Middle frontal gyrus (tissue), 1 donor: ENCODE data around the gene RCOR1.

Experiments used
- DNase-seq: peaks from one replicate; pipeline ENCODE4 v3.0.0-alpha.2; 2015; ENCODE audit warnings: low spot score; ENCODE audit errors: extremely low spot score

RCOR1 gene

GRCh38 chr14:102722646-102723045 lies 130.2 kb downstream of the RCOR1 start:
- no peak for DNase-seq

GRCh38 chr14:102723650-102724049 lies 131.2 kb downstream of the RCOR1 start:
- DNase-seq = peak; percentile 33

DNA sequence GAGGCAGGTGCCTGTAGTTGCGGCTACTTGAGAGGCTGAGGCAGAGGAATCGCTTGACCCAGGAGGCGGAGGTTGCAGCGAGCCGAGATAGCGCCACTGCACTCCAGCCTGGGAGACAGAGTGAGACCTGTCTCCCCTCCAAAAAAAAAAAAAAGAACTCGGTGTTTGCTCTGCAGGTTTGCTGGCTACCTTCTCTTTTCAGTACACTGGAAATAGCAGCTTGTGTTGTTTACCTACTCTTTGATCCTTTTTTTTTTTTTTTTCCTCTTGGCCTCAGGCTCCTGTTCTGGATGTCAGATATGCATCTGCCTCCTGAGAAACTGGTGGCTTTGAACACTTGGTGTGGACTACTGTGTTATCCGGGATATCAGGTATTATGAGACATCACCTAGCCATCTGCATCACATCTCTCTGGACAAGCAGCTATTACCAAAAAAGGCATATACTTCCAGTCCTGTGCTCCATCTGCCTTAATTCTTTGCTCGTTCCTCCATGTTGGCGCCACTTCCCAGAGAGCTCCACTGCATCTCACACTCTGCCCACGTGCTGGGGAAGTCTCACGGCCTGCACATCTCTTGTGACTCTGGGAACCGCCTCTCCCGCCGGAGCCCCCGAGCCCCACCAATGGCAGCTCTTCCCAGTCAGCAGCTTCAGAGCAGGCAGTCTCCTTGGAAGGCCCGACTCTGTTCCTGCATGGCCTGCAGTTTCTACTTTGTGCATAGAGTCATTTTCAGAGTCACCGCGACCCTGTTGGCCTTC lies 133.9 kb downstream of the RCOR1 start:
- DNase-seq = no peak

GRCh38 chr14:102727336-102728095 lies 135.1 kb downstream of the RCOR1 start:
- no peak for DNase-seq

DNA sequence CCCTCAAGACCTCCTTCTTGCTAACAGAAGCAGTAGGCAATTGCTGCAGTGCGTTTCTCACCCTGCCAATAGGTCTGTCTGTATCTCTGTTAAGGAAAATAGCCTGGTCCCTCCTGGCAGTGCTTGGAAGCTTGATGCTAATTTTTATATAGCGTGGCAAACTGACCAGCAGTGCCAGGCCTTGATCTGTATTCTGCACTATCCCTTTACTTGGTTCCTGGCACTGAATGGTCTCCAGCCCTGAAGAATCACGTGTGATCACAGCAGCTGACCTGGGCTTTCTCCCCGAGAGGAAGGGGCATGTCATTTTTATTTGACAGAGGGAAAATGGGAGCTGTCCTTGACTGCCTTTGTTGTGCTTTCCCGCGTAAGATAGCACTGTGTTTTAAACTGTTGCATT lies 136.1 kb downstream of the RCOR1 start:
- DNase-seq = no peak

GRCh38 chr14:102729268-102729667 lies 136.8 kb downstream of the RCOR1 start:
- DNase-seq = no peak

DNA sequence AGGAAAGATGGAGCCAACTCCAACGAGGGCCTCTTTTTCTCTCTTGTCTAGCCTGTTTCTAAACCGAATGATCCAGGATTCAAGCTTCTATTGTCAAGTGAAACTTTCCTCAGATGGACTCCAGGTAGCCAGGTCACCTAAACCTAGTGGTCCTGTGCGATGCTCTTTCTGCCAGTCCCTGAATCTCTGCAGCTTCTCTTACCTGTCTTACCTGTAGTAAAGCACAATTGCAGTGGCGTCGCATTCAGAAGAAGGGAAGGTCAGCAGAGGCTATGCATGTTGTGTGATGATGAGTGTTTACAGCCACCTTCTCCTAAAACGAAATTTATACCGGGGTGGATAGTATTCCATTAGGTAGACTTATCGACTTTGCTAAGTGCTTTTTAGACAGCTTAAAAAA lies 137.4 kb downstream of the RCOR1 start:
- DNase-seq = no peak

DNA sequence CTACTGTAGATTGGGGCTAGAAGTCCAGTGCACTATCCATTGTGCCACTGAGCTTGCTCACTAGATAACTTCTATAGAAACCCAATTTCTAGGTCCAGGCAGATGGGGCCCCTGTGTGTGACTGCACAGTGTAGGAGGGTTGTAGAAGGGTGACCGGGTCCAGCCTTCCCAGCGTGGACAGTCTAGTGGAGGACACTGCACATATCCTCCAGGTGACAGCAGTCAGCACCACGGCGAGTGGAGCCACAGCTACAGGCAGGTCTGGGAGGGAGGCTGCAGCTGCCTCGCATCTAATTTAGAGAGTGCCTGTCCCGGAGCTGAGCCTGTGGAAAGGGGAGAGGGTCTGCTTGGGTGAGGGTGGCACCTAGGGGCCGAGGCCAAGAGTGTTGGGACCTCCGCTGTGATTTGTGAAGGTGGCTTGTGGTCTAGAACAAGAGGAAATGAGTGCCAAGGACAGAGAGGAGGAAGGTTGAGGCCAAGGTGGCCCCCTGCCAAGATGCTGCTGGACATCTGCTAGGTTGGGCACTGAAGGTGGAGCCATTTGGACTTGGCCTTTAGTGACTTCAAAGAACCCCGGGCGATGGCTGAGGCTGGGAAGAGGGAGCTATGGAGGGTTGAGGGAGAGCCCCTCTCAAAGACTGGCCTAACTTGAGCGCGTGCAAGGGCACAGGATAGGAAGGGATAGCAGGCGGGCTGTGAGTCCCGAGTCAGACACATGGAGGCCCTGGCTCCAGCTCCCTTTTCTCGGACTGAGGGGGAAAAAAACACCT lies 138.8 kb downstream of the RCOR1 start:
- DNase-seq = no peak

DNA sequence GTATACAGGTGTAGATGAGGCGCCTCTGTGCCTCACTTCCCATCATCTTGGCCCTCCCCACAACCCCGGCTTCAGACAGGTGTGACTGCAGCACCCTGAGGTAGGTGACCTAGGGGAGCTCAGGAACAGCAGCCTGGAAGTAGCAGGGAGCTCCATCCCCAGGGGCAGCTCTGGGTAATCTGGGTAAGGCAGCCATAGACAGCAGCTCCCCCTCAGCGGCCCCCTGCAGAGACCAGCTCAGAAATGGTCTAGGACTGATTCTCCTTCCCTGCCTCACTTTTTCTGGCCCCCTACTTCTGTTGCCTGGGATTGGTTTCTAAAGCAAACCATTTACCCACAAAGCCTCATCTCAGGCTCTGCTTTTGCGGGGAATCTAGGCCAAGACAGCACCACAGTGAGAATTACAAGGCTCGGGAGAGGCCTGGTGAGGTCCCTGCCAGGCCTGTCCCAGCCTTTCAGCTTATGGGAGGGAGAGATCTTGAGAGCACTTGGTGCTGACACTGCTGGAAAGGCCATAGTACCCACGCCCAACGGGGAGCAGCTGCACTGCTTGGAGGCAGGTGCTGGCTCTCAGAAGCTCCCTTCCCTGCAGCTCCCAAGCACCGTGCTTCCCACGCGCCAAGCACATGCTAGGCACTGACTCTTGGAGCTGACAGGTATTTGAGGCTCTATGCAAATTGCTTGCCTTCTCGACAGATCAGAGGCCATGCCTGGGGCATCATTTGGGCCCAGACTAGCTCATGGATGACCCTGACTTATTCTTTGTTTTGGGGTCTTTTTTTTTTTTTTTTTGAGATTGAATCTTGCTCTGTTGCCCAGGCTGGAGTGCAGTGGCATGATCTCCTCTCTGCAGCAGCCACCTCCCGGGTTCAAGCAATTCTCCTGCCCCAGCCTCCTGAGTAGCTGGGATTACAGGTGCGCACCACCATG lies 139.7 kb downstream of the RCOR1 start:
- DNase-seq = no peak

GRCh38 chr14:102732924-102733323 lies 140.5 kb downstream of the RCOR1 start:
- DNase-seq = no peak

DNA sequence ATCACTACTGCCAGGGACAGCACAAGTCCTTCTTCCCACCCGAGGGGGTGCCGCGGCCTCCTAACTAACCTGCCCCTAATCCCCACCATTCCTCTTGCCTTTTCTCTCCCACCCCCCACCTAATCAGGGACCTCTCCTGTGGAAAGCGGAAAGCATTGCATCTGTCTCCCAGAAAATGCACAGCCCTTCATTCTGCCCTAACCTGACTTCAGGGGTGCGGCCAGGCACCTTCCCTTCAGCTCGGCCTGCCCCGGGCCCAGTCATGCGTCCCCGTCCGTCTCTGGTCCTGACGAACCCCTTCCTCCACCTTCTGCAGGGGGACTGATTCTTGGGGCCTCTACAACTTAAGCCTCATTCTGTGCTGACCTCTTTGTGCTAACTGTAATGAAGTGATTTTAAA lies 140.9 kb downstream of the RCOR1 start:
- no peak for DNase-seq

GRCh38 chr14:102734436-102734835 lies 142.0 kb downstream of the RCOR1 start:
- no peak for DNase-seq

GRCh38 chr14:102736956-102737355 lies 144.5 kb downstream of the RCOR1 start:
- no peak for DNase-seq

DNA sequence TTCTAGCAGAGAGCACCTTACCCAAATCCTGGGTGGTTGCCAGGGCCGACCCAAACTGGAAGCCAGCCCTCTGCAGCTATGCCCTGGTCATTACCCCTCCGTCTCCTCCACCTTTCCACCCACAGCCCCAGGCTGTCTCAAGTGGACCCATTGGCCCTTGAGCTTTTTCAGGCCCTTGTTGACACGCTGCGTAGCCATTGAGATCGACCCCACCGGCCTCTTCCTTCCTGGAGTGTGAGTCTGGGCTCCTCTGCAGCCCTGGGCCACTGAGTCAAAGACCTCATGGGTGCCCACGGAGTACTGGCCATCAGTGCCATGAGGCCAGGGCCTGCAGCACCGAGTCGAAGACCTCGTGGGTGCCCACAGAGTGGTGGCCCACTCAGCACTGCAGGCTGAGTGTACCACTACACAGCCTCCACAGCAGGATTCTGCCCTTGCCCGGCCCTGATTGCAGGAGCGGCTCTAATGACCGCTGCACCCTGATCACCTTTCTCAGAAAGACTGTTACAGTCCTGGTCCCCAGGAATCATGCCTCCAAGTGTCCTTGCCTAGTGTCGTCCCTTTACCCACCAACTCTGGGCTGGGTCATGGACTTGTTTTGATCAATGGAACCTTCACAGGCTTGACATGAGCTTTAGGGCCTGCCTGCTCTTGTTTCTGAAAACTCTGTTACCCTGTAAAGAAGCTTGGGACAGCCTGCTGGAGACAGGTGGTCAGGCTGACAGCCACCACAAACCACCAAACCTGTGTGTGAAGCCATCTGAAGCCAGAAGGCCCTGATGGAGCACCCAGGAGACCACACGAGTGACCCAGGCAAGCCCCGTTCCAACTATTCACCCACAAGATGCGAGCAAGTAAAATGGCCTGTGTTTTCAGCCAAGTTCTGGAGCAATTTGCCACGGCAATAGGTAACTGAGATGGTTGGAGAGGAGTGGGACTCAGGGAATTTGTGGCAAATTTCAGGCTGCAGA lies 145.2 kb downstream of the RCOR1 start:
- DNase-seq = no peak

GRCh38 chr14:102738373-102739189 lies 146.1 kb downstream of the RCOR1 start:
- DNase-seq = no peak

- no peak for DNase-seq
These were observed 146.7 kb downstream of the RCOR1 start for GRCh38 chr14:102739190-102739469.

DNA sequence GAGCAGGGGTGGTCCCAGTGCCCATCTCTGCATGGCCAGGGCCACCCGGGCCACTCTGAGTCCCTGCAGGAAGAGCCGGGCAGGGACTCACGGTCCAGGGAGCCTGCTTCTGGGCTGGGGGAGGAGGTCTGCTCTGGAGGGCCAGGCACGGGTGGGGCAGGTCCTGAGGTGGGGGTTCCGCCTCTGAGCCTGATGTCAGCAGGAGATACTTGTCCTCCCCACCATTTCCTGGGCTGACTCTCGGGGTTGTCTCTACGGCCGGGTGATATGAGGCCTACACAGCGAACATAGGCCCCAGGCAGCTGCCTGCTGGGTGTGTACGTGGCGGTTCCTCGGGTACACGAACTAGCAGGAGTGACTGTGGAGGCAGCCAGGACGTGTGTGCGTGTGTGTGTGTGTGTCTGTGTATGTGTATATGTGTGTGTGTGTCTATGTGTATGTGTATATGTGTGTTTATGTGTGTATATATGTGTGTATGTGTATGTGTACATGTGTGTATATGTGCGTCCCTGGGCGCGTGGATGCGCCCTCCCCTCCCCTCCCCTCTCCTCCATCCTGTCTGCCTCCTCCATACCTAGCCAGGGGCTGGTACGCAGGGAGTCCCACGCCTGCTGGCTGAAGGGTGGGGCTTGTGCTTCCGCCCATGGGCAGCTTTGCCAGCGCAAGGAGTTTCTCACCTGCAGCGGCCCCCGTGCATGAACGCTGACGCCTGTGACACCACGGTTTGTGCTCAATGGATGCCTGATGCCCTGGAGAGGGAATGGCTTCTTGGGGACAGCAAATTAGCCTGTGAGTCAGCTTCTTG lies 154.4 kb downstream of the RCOR1 start:
- DNase-seq = no peak

GRCh38 chr14:102748806-102749205 lies 156.4 kb downstream of the RCOR1 start:
- DNase-seq = no peak
